ENCODE results near the gene TBC1D2. TPM values are rescaled to one million over a fixed set of nuclear protein-coding genes. Genes with fewer than 3 reads are reported as not detected.

TBC1D2 gene
- total and polyA plus RNA-seq, 2 of the 4 experiments (the other 2 are of a cell fraction), result 36.9 to 62.7 TPM

GRCh38 chr9:98300611-98301010, 45.2 kb upstream of the TBC1D2 start:
- ATAC-seq (ENCODE audit: low read depth) (no peak), DNase-seq (no peak)
- dilution Hi-C loops (cut with HindIII; ENCODE audit: low sequenced_read_pairs, unreplicated experiment), result no loop called here
- H2AK5ac ChIP-seq (ENCODE audit: low read depth, low read length), result no peak overlapping the region
- ChIA-PET POLR2A (ENCODE audit: unreplicated experiment) (no interaction called here), CTCF (no interaction called here)
- no peak overlapping the region for H4K91ac ChIP-seq (ENCODE audit: insufficient read depth, low read depth, low read length)
- no peak overlapping the region for H2AFZ ChIP-seq (replicated peaks; ENCODE audit: low read length, poor library complexity)
- H4K5ac ChIP-seq (ENCODE audit: low read depth, low read length), result no peak overlapping the region
- no peak overlapping the region for H2BK120ac ChIP-seq (ENCODE audit: low read depth, low read length)
- no peaks in the 10 kb centered on the region for H3K27me3 ChIP-seq (ENCODE audit: control insufficient read depth, insufficient read depth, low read length)
- H3K9me1 ChIP-seq (ENCODE audit: insufficient read depth, low read length), result no peaks in the 10 kb centered on the region
- no peak overlapping the region for H3K14ac ChIP-seq (replicated peaks; ENCODE audit: low read depth, low read length)
- no peak overlapping the region for H2BK15ac ChIP-seq (ENCODE audit: low read depth, low read length)
- H3K4me2 ChIP-seq (ENCODE audit: low read depth, low read length), result no peak overlapping the region
- WGBS, 2 experiments (ENCODE audit: extremely low coverage in 2 of 2, insufficient read length in 1 of 2), result no CpG with 5 or more reads among the region's 3 CpGs
- no peak overlapping the region for H2BK5ac ChIP-seq (ENCODE audit: low read depth, low read length, poor library complexity, severe bottlenecking)
- H3K27ac ChIP-seq (ENCODE audit: insufficient read depth, low read length), result no peak overlapping the region
- intact Hi-C loops (cut with micrococcal nuclease), result no loop called here
- H3K23ac ChIP-seq (ENCODE audit: low read depth, low read length), result no peak overlapping the region
- no peak overlapping the region for H3K4ac ChIP-seq (ENCODE audit: low read depth, low read length)
- peaks cover 16% of the 10 kb centered on the region for H3K36me3 ChIP-seq (ENCODE audit: control insufficient read depth, insufficient read depth, low read length)
- in situ Hi-C loops (cut with MboI; ENCODE audit: low sequenced_read_pairs), result no loop called here
- no peak for TF ChIP-seq FOS (IDR thresholded peaks at IDR 0.05; ENCODE audit: low read depth, low read length)
- no peak for TF ChIP-seq POLR2A (IDR thresholded peaks at IDR 0.05; ENCODE audit: low read depth, low read length)
- no peak for TF ChIP-seq CHD1 (IDR thresholded peaks at IDR 0.05; ENCODE audit: low read depth, low read length)
- no peak for TF ChIP-seq MXI1 (IDR thresholded peaks at IDR 0.05; ENCODE audit: borderline replicate concordance, low read depth, low read length)
- TF ChIP-seq CTCF (conservative IDR thresholded peaks at IDR 0.05; ENCODE audit: low read depth, low read length), result no peak
- TF ChIP-seq RCOR1 (IDR thresholded peaks at IDR 0.05; ENCODE audit: insufficient replicate concordance, low read length), result no peak
- no peak for TF ChIP-seq RFX5 (IDR thresholded peaks at IDR 0.05; ENCODE audit: low read depth, low read length)
- H3K4me3 ChIP-seq (ENCODE audit: insufficient read depth, low read depth, low read length), result no peak overlapping the region
- H3K9ac ChIP-seq (ENCODE audit: low read depth, low read length), result no peak overlapping the region
- H3K56ac ChIP-seq (ENCODE audit: extremely low read depth, insufficient read depth, low read length), result no peak overlapping the region
- no peaks in the 10 kb centered on the region for H4K20me1 ChIP-seq (ENCODE audit: insufficient read depth, low read length)
- BruUV-seq (replicated peaks), result no TSS peak
- H3K4me1 ChIP-seq (ENCODE audit: control insufficient read depth, insufficient read depth, low read length), result no peaks in the 10 kb centered on the region
- no peak overlapping the region for H3K18ac ChIP-seq (ENCODE audit: low read depth, low read length)
- no peak overlapping the region for H2BK20ac ChIP-seq (ENCODE audit: low read depth, low read length)
- no peaks in the 10 kb centered on the region for H3K9me3 ChIP-seq (ENCODE audit: control insufficient read depth, insufficient read depth, low read length)
- no peak overlapping the region for H4K8ac ChIP-seq (ENCODE audit: low read depth in 2 of 2, low read length in 2 of 2)
- H3K79me1 ChIP-seq (ENCODE audit: low read depth in 1 of 2, low read length in 2 of 2), result no peaks in the 10 kb centered on the region
- no peak overlapping the region for H2AK9ac ChIP-seq (replicated peaks; ENCODE audit: low read depth, low read length, poor library complexity)

Data from IMR-90 (cell line).